Measurements from ENCODE around the gene EIF3K. TPM values are rescaled to one million over a fixed set of nuclear protein-coding genes. Genes with fewer than 3 reads are reported as not detected.

The EIF3K gene
- total and polyA plus RNA-seq, 2 of the 8 experiments (the other 6 are each of a cell fraction or from before 2014, with no cell fraction given), result 329 to 937 TPM

GRCh38 chr19:38617764-38618589 is 1.0 kb upstream of the EIF3K start, which contains the start of gene MAP4K1:
TSS of gene MAP4K1 (minus strand) at chr19:38617953. CDS start at chr19:38617895, 58 bp downstream.
- H3K27ac ChIP-seq (ENCODE audit: low read depth, low read length), result peak within 1 kb of the TSS; percentile 78
- H3K56ac ChIP-seq (replicated peaks; ENCODE audit: insufficient read length, low read depth, low read length), result peak within 1 kb of the TSS; percentile 33
- H2BK15ac ChIP-seq (ENCODE audit: low read length), result peak within 1 kb of the TSS; percentile 83
- H3K79me2 ChIP-seq (ENCODE audit: control insufficient read depth in 1 of 2, insufficient read depth in 2 of 2, low read length in 2 of 2), result peaks cover 0 to 15% of the 10 kb centered on the region in 2 experiments; a peak in 2 of 4 replicates
- peak within 1 kb of the TSS; percentile 76 for H2BK5ac ChIP-seq (ENCODE audit: low read depth, low read length)
- H2AK5ac ChIP-seq (ENCODE audit: low read depth, low read length), result peak within 1 kb of the TSS; percentile 72; the same call in 1 of the 2 replicates
- peak within 1 kb of the TSS in 3 of 4 experiments; percentile 66 to 78 (median 75); a peak in 6 of 7 replicates for H3K9ac ChIP-seq (replicated peaks in 1 of 4; ENCODE audit: extremely low read depth in 1 of 4, low read depth in 3 of 4, low read length in 3 of 4)
- ChIA-PET POLR2A (ENCODE audit: partially characterized antibody) (interaction anchor here (0.5 to 2.6 kb wide), 17 partner anchors 11 to 231 kb away, joined by 3 to 12 read pairs (median 3); partner anchors contain the start of gene ACTN4), CTCF (ENCODE audit: partially characterized antibody) (interaction anchor here (0.6 to 5.9 kb wide), 9 partner anchors 8 to 301 kb away, joined by 3 to 27 read pairs (median 4); partner anchors contain the start of gene FAM98C)
- DNase-seq (ENCODE audit: low read depth in 1 of 2, low spot score in 2 of 2) (no peak), FAIRE-seq (no peak)
- no peak within 1 kb of the TSS for H2BK20ac ChIP-seq (ENCODE audit: low read length)
- peaks cover 2% of the 10 kb centered on the region for H3K23me2 ChIP-seq (ENCODE audit: low read depth, low read length)
- peak within 1 kb of the TSS; percentile 66; the same call in 1 of the 2 replicates for H3K18ac ChIP-seq (ENCODE audit: extremely low read depth, low read length)
- peak within 1 kb of the TSS; percentile 96 for H4K91ac ChIP-seq (replicated peaks; ENCODE audit: insufficient read length, low read length)
- H3K4me3 ChIP-seq (ENCODE audit: extremely low read depth in 1 of 4, insufficient read depth in 2 of 4, low read depth in 3 of 4, low read length in 4 of 4), result peak within 1 kb of the TSS; percentile 57 to 99 (median 88)
- 77% methylated on average over 18 of the region's 28 CpGs; no CpG with 5 or more reads in 1 of the 2 experiments for WGBS, 2 experiments (ENCODE audit: extremely low coverage in 1 of 2, insufficient coverage in 1 of 2, insufficient read length in 1 of 2, insufficient replicate concordance in 2 of 2, low coverage in 1 of 2, low lambda C conversion rate in 2 of 2, missing lambda C conversion rate in 1 of 2)
- no peak within 1 kb of the TSS for H3K23ac ChIP-seq (ENCODE audit: insufficient read length)
- no peaks in the 10 kb centered on the region for H3K27me3 ChIP-seq (replicated peaks in 1 of 4; ENCODE audit: control insufficient read depth in 3 of 4, extremely low read depth in 1 of 4, insufficient read depth in 3 of 4, low read length in 3 of 4)
- H3K36me3 ChIP-seq (ENCODE audit: control insufficient read depth in 2 of 4, insufficient read depth in 4 of 4, low read length in 3 of 4), result peaks cover 5 to 22% (median 16%) of the 10 kb centered on the region in 4 experiments
- peaks cover 0 to 4% of the 10 kb centered on the region in 2 experiments for H4K20me1 ChIP-seq (replicated peaks in 1 of 2; ENCODE audit: control insufficient read depth in 1 of 2, insufficient read depth in 2 of 2, low read length in 2 of 2)
- H4K5ac ChIP-seq (ENCODE audit: insufficient read length, low read depth, low read length), result peak within 1 kb of the TSS; percentile 84
- peaks cover 4 to 14% (median 11%) of the 10 kb centered on the region in 4 experiments for H3K4me1 ChIP-seq (replicated peaks in 1 of 4; ENCODE audit: control insufficient read depth in 3 of 4, insufficient read depth in 4 of 4, low read length in 3 of 4)
- H3K4me2 ChIP-seq (ENCODE audit: insufficient read depth in 1 of 2, low read depth in 2 of 2, low read length in 2 of 2), result peak within 1 kb of the TSS; percentile 77 to 81
- peaks cover 7% of the 10 kb centered on the region for H3K79me1 ChIP-seq (ENCODE audit: low read depth, low read length)
- H3K4ac ChIP-seq (replicated peaks; ENCODE audit: insufficient read length, low read depth, low read length), result peak within 1 kb of the TSS; percentile 89
- no peak within 1 kb of the TSS for H3K14ac ChIP-seq (ENCODE audit: insufficient read length)
- H2BK120ac ChIP-seq (replicated peaks; ENCODE audit: low read depth, low read length), result peak within 1 kb of the TSS; percentile 36
- peak within 1 kb of the TSS; percentile 25; the same call in 1 of the 2 replicates for H2AFZ ChIP-seq (ENCODE audit: low read length)
- peak within 1 kb of the TSS; percentile 84; the same call in 1 of the 2 replicates for H2BK12ac ChIP-seq (ENCODE audit: low read depth, low read length)
- no peaks in the 10 kb centered on the region for H3K9me3 ChIP-seq (ENCODE audit: insufficient read depth in 2 of 2, low read depth in 1 of 2, low read length in 1 of 2)
- H4K8ac ChIP-seq (ENCODE audit: extremely low read depth, insufficient read depth, low read length), result peak within 1 kb of the TSS; percentile 94; the same call in 1 of the 2 replicates
- no peak for TF ChIP-seq ATF2 (IDR thresholded peaks at IDR 0.05; ENCODE audit: low read length)
- no peak for TF ChIP-seq CEBPB (IDR thresholded peaks at IDR 0.05; ENCODE audit: low read depth, low read length)
- TF ChIP-seq POU5F1 (IDR thresholded peaks at IDR 0.05; ENCODE audit: low read depth, low read length), result no peak
- TF ChIP-seq RNF2 (IDR thresholded peaks at IDR 0.05; ENCODE audit: borderline replicate concordance, low read depth, low read length, missing control alignments, poor library complexity, severe bottlenecking), result no peak
- TF ChIP-seq EGR1 (IDR thresholded peaks at IDR 0.05; ENCODE audit: borderline replicate concordance, low read depth, low read length), result no peak
- TF ChIP-seq KDM5A (IDR thresholded peaks at IDR 0.05; ENCODE audit: low read length), result no peak
- no peak for TF ChIP-seq RBBP5 (IDR thresholded peaks at IDR 0.05; ENCODE audit: borderline replicate concordance, low read depth, low read length)
- no peak for TF ChIP-seq GABPA (IDR thresholded peaks at IDR 0.05; ENCODE audit: borderline replicate concordance, insufficient read depth, low read length)
- no peak for TF ChIP-seq POLR2A (IDR thresholded peaks at IDR 0.05; ENCODE audit: control extremely low read depth in 1 of 2, low read depth in 2 of 2, low read length in 2 of 2)

Data from H1 (cell line).